Gastroesophageal sphincter (tissue), 3 donors: ENCODE measurements around the gene TMEM45A.

Experiments
- EP300 ChIP-seq: sonication (generic); formaldehyde crosslinking; IDR thresholded peaks from one replicate; pipeline ENCODE4 v1.6.1; 2017; ENCODE audit warnings: antibody characterized with exemption, mild to moderate bottlenecking
- POLR2A ChIP-seq, 2 donors: fragments of 450-650 bp; IDR thresholded peaks; one replicate each; pipeline ENCODE4 v1.6.1; 2017; ENCODE audit warnings: antibody characterized with exemption in 2 of 2, mild to moderate bottlenecking in 2 of 2, moderate library complexity in 1 of 2
- POLR2AphosphoS5 ChIP-seq: sonication (generic); formaldehyde crosslinking; IDR thresholded peaks from one replicate; pipeline ENCODE4 v1.6.1; 2017; ENCODE audit warnings: antibody characterized with exemption
- TF ChIP-seq, protein P1 (sequence below), 4 experiments: fragments of 200-600 bp in 2 of 4; fragments of 450-650 bp in 2 of 4; sonication (generic) in 1 of 4; IDR thresholded peaks; one replicate each; pipeline ENCODE4 v1.5.1; 2017 to 2019; ENCODE audit warnings: antibody characterized with exemption in 4 of 4, mild to moderate bottlenecking in 2 of 4, moderate library complexity in 2 of 4

DNA sequence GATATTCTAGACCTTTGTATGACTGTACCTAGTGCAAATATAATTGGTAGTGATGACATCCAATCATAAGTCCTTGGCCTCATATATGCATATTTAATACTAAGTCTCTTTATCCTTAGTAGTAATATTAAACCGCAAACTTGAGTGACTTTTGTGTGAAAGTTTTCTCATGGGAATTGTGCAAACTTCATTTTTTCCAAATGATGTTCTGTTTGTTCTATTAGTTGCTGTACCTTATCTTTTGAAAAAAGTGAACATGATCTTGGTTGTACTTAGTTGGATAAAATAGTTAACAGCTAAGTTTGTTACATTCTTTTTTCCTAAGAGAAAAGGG, 43.2 kb downstream of the TMEM45A start:
- TF ChIP-seq, protein P1, sequence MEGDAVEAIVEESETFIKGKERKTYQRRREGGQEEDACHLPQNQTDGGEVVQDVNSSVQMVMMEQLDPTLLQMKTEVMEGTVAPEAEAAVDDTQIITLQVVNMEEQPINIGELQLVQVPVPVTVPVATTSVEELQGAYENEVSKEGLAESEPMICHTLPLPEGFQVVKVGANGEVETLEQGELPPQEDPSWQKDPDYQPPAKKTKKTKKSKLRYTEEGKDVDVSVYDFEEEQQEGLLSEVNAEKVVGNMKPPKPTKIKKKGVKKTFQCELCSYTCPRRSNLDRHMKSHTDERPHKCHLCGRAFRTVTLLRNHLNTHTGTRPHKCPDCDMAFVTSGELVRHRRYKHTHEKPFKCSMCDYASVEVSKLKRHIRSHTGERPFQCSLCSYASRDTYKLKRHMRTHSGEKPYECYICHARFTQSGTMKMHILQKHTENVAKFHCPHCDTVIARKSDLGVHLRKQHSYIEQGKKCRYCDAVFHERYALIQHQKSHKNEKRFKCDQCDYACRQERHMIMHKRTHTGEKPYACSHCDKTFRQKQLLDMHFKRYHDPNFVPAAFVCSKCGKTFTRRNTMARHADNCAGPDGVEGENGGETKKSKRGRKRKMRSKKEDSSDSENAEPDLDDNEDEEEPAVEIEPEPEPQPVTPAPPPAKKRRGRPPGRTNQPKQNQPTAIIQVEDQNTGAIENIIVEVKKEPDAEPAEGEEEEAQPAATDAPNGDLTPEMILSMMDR (IDR thresholded peaks at IDR 0.05), result no peak
- TF ChIP-seq POLR2AphosphoS5, result no peak
- TF ChIP-seq POLR2A (IDR thresholded peaks at IDR 0.05), result no peak
- no peak for TF ChIP-seq EP300
